Right atrium auricular region (tissue), 2 donors: Measurements from ENCODE around the gene GABRB3. TPM values are rescaled to one million over a fixed set of nuclear protein-coding genes. Genes with fewer than 3 reads are reported as not detected.
A peak's percentile ranks its signal among the peaks of the same experiment; 100 is the strongest.

Experiments
- DNase-seq: peaks from one replicate; pipeline ENCODE4 v3.0.0-alpha.2; 2019; ENCODE audit warnings: low spot score
- H3K27ac ChIP-seq, 2 donors: fragments of 200-600 bp; sonication (generic); 1 replicate in 1 of 2; 2 replicates in 1 of 2; pipeline ENCODE4 v1.5.1; 2016 to 2019
- H3K27me3 ChIP-seq, 2 donors: fragments of 200-600 bp; sonication (generic); one replicate each; pipeline versions ENCODE4 v1.5.1 to v1.6.0; 2017 to 2019
- H3K36me3 ChIP-seq: fragments of 200-600 bp; sonication (generic); one replicate; pipeline ENCODE4 v1.5.1; 2016
- H3K4me1 ChIP-seq, 2 donors: fragments of 200-600 bp; sonication (generic); one replicate each; pipeline versions ENCODE4 v1.5.1 to v1.6.0; 2017 to 2019
- H3K4me3 ChIP-seq, 2 donors: fragments of 200-600 bp; sonication (generic); 1 replicate in 1 of 2; 2 replicates in 1 of 2; pipeline ENCODE4 v1.5.1; 2017 to 2019; ENCODE audit warnings: mild to moderate bottlenecking in 1 of 2, moderate library complexity in 1 of 2
- H3K9me3 ChIP-seq, 2 donors: fragments of 200-600 bp; sonication (generic); one replicate each; pipeline ENCODE4 v1.5.1; 2019
- total RNA-seq, 2 donors: library from RNA; depleted of rRNA; stranded (reverse); fragments of >200 nt; gene quantifications; one replicate each; pipeline ENCODE4 v1.1.0, GENCODE V29; 2016
- TF ChIP-seq, protein P1 (sequence below), 2 donors: fragments of 200-600 bp; sonication (generic); IDR thresholded peaks; one replicate each; pipeline ENCODE4 v1.5.1; 2019; ENCODE audit warnings: antibody characterized with exemption in 2 of 2

GABRB3 gene
- total RNA-seq, 2 donors from 2014 or later, result 12.9 to 20.9 TPM

DNA sequence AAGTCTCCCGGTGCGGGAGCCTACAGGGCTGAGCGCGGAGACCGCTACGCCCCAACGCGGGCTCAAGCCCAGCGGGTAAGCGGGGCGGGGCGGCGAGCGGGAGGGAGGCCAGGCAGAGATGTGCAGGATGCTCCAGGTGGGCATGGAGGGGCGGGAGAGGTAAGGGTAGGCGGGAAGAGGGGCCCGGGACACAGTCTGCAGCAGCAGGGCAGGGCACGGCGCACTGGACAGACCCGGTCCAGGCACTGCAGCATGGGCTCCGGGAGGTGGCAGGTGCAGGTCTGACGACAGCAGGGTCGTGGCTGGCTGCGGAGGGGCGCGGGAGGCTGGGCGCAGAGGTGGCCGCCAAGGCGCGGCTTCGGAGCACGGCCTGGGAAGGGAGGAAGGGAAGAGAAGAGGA is 102.8 kb downstream of the GABRB3 start:
- Histone ChIP-seq H3K9me3 (no peaks in the 10 kb centered on the region), H3K4me3 (no peak overlapping the region), H3K4me1 (peaks cover 0 to 21% of the 10 kb centered on the region in 2 donors), H3K36me3 (no peaks in the 10 kb centered on the region), H3K27ac (no peak overlapping the region), H3K27me3 (no peaks in the 10 kb centered on the region)
- no peak for DNase-seq
- TF ChIP-seq, protein P1, sequence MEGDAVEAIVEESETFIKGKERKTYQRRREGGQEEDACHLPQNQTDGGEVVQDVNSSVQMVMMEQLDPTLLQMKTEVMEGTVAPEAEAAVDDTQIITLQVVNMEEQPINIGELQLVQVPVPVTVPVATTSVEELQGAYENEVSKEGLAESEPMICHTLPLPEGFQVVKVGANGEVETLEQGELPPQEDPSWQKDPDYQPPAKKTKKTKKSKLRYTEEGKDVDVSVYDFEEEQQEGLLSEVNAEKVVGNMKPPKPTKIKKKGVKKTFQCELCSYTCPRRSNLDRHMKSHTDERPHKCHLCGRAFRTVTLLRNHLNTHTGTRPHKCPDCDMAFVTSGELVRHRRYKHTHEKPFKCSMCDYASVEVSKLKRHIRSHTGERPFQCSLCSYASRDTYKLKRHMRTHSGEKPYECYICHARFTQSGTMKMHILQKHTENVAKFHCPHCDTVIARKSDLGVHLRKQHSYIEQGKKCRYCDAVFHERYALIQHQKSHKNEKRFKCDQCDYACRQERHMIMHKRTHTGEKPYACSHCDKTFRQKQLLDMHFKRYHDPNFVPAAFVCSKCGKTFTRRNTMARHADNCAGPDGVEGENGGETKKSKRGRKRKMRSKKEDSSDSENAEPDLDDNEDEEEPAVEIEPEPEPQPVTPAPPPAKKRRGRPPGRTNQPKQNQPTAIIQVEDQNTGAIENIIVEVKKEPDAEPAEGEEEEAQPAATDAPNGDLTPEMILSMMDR (IDR thresholded peaks at IDR 0.05), result no peak

DNA sequence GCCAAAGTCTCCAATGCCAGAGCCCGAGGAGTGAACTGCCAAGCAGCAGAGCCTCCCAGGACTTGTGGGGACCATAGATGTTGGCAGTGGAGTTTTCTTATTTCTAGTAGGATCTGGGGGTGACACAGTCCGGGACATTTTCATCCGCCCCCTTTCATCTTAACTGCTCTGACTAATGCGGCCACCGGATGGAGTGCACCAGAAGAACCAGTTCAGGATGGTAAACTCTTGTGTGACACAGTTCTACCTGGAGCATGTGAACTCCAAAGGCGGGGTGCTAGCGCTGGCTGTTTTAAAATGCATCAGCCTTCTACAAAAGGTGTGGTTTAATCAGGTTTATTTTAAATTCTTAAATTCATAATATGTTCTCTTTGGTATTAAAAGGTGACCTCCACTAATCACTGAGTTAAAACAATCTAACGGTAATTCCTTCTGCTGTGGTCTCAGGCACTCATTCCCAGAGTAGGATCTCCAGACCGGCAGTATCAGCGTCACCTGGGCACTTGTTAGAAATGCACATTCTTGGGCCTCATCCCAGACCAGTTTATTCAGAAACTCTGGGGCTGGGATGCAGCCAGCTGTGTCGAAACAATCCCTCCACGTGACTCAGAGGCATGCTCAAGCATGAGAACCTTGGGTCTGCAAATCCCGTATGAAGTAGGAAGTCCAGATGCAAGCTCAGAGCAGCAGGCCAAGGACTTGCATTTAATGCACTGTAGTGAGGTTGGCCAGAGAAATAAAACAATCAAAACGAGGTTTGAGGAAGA is 105.5 kb downstream of the GABRB3 start:
- Histone ChIP-seq H3K9me3 (no peaks in the 10 kb centered on the region), H3K27ac (peak overlapping the region in 1 of 2 donors; percentile 41), H3K4me1 (peaks cover 0 to 21% of the 10 kb centered on the region in 2 donors), H3K27me3 (no peaks in the 10 kb centered on the region), H3K4me3 (no peak overlapping the region), H3K36me3 (no peaks in the 10 kb centered on the region)
- no peak for DNase-seq
- TF ChIP-seq, protein P1 (IDR thresholded peaks at IDR 0.05), result no peak

DNA sequence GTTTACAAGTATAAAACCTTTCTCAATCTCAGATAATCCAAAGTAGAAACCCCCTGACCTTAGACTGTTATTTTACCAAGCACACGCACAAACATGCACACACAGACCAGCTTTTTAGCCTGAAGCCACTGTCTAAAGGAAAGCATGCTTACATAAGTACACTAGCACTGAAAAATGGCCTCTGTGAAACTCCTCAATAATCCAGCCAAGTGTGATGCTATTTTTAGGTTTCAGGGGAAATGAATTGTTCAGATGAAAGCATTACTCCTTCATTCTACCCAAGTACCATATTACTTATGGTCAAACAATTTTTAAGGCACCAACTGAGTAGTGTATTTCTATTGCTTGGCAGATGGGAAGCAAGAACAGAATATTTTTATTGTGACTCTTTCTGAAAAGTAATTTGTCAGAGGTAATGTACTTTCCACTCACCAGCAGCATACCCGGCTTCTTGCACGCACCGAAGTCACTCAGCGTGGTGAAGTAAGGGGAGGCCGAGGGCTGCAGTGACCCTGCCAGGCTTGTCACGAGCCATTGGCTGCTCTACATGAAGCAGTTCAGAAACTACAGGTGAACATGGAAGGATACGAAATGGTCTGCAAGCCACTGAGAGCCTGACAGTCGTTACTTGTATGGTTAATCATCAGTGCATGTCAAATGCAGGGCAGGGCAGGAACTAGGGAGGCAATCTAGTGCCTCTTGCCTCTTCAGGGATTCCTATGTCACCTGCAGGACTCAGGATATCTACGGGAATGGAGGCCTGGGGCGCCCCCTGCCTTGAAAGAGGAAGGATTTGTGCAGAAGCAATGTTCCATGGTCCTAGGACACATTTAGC is 106.7 kb downstream of the GABRB3 start:
- no peak for DNase-seq
- Histone ChIP-seq H3K27me3 (no peaks in the 10 kb centered on the region), H3K4me1 (peaks cover 0 to 21% of the 10 kb centered on the region in 2 donors), H3K9me3 (no peaks in the 10 kb centered on the region), H3K4me3 (no peak overlapping the region), H3K36me3 (no peaks in the 10 kb centered on the region), H3K27ac (peak overlapping the region in 1 of 2 donors; percentile 31)
- TF ChIP-seq, protein P1 (IDR thresholded peaks at IDR 0.05), result no peak

DNA sequence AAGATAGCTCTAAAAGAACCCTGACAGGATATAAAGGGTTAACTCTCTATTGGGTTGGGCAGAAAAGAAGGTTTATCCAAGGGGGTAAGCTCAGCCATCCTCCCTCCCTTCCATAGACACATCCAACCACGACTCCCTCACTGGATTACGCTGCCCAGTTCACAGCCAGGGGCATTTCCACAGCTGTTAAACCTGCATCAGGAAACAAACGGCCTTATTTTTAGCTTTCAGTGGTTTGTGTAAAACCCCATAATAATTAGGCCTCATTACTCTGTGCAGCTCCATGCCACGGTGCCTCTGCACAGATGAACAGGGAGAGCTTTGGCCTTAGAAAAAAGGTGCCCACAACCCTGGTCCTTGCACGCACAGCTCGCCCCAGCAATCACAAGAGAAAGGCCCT is 110.6 kb downstream of the GABRB3 start:
- Histone ChIP-seq H3K4me1 (peaks cover 0 to 22% of the 10 kb centered on the region in 2 donors), H3K36me3 (no peaks in the 10 kb centered on the region), H3K9me3 (no peaks in the 10 kb centered on the region), H3K4me3 (no peak overlapping the region), H3K27me3 (no peaks in the 10 kb centered on the region), H3K27ac (peak overlapping the region in 1 of 2 donors; percentile 14)
- DNase-seq, result no peak
- TF ChIP-seq, protein P1 (IDR thresholded peaks at IDR 0.05), result no peak

DNA sequence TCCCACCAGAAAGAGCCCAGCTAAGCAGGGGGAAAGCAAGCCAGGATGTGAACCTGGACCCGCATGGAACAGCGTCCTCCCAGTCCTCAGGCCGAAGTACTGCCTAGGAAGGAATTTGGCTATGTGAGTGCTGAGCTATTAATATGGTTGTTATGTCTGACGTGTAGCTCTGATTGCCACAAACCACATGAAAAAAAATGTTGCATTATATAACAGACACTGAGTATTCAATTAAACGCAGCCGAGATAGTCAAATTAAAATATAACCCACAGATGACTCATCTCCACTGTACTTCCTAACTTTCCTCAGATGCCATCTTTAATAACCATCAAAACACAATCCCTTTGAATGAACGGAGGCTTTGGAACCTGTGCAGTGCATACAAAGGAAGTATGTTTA is 111.1 kb downstream of the GABRB3 start:
- no peak for DNase-seq
- TF ChIP-seq, protein P1 (IDR thresholded peaks at IDR 0.05), result no peak
- H3K36me3 ChIP-seq, result no peaks in the 10 kb centered on the region
- H3K4me3 ChIP-seq, result no peak overlapping the region
- H3K4me1 ChIP-seq, result peaks cover 0 to 17% of the 10 kb centered on the region in 2 donors
- no peaks in the 10 kb centered on the region for H3K9me3 ChIP-seq
- no peaks in the 10 kb centered on the region for H3K27me3 ChIP-seq
- H3K27ac ChIP-seq, result peak overlapping the region in 1 of 2 donors; percentile 14
